HUES64 (cell line): ENCODE measurements around the gene SEMA6A.

Experiments used
- H3K27ac ChIP-seq: 2 replicates; pipeline ENCODE4 v1.7.0; 2013; ENCODE audit warnings: low read depth, low read length, inconsistent platforms
- H3K27me3 ChIP-seq: 2 replicates; pipeline ENCODE4 v1.6.1; 2013; ENCODE audit warnings: mild to moderate bottlenecking, low read length; ENCODE audit not compliant: insufficient read depth
- H3K36me3 ChIP-seq: 2 replicates; pipeline ENCODE4 v1.6.1; 2013; ENCODE audit warnings: mild to moderate bottlenecking, low read length; ENCODE audit not compliant: insufficient read depth
- H3K4me1 ChIP-seq: 2 replicates; pipeline ENCODE4 v1.6.1; 2013; ENCODE audit warnings: mild to moderate bottlenecking, low read length, moderate library complexity; ENCODE audit not compliant: insufficient read depth
- H3K4me3 ChIP-seq: 2 replicates; pipeline ENCODE4 v1.5.1; 2013; ENCODE audit warnings: mild to moderate bottlenecking, low read length, moderate library complexity
- H3K9ac ChIP-seq: 2 replicates; pipeline ENCODE4 v1.6.1; 2013; ENCODE audit warnings: mild to moderate bottlenecking, low read depth, low read length
- H3K9me3 ChIP-seq: 2 replicates; pipeline ENCODE4 v1.6.1; 2013; ENCODE audit warnings: low read depth, low read length; ENCODE audit not compliant: insufficient read depth
- WGBS: fragments of 150-250, 120-280 bp; methylation state at CpG from one replicate; pipeline ENCODE4 v1.1.7; 2013; ENCODE audit warnings: missing lambda C conversion rate; 5-methylcytosine and 5-hydroxymethylcytosine counted together

SEMA6A gene

DNA sequence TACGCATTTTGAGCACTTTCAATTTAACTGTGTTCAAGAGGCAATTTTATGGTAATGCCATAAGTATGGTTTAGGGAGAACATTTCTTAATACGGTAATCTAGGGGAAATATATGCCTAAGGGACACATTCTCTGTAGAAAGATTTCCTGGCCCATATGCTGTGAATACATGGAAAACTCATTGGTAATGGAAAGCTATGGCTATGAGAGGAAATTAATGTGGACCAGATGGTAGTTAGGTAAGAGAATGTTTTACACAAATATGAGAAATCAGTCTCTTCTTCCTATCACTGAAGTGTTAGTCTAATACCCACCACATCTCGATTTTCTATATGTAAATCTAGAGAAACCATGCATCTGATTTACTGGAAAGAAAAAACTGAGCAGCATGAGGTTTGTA lies 105.0 kb downstream of the SEMA6A start:
- 93% methylated on average over 2 of the region's 3 CpGs for WGBS
- no peaks in the 10 kb centered on the region for H3K27me3 ChIP-seq
- H3K9ac ChIP-seq, result no peak overlapping the region
- H3K36me3 ChIP-seq, result peaks cover 98% of the 10 kb centered on the region
- no peaks in the 10 kb centered on the region for H3K4me1 ChIP-seq
- H3K4me3 ChIP-seq, result no peak overlapping the region
- H3K9me3 ChIP-seq, result no peaks in the 10 kb centered on the region
- H3K27ac ChIP-seq, result no peak overlapping the region

DNA sequence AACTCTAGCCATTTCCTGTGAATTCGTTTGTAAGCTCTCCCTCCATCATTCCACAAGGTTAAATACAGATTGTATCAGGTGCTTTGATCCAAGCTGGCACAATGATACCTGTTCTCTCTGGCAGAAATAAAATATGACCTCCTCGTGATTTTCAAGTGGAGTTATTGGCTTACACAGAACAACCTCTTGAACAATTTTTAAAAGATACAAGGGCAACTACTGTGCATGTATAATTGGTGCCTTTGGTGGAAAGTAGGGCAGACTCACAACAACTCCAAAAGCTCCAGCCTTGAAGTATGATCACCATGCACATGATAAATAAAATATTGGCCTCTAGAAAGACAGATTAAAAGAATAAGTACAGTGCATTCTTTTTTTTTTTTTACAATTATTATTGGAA lies 106.0 kb downstream of the SEMA6A start:
- H3K9me3 ChIP-seq, result no peaks in the 10 kb centered on the region
- no peak overlapping the region for H3K27ac ChIP-seq
- H3K4me1 ChIP-seq, result no peaks in the 10 kb centered on the region
- H3K27me3 ChIP-seq, result no peaks in the 10 kb centered on the region
- no peak overlapping the region for H3K4me3 ChIP-seq
- peaks cover 98% of the 10 kb centered on the region for H3K36me3 ChIP-seq
- 87% methylated on average over 2 of the region's 2 CpGs for WGBS
- no peak overlapping the region for H3K9ac ChIP-seq

DNA sequence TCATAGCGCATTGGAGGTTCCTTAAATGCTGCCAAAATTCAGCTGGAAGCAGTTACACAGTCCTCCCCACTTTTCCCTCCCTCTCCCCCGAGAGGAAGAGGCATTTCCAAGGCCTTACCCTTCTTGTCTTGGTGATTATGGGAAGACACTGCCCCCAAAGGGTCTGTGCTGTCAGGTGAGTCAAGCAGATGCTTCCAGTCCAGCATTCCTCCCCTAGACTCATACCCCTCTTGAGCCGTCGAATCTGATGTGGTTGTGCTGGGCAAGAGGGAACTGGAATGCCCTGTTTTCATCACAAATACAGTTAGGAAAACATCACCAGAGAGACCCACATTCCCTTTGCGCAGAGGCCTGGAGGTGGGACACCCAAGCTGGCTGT lies 107.2 kb downstream of the SEMA6A start:
- WGBS, result 96% methylated on average over 5 of the region's 5 CpGs
- Histone ChIP-seq H3K9me3 (no peaks in the 10 kb centered on the region), H3K27ac (no peak overlapping the region), H3K27me3 (no peaks in the 10 kb centered on the region), H3K4me1 (no peaks in the 10 kb centered on the region), H3K36me3 (peaks cover 98% of the 10 kb centered on the region), H3K4me3 (no peak overlapping the region), H3K9ac (no peak overlapping the region)

DNA sequence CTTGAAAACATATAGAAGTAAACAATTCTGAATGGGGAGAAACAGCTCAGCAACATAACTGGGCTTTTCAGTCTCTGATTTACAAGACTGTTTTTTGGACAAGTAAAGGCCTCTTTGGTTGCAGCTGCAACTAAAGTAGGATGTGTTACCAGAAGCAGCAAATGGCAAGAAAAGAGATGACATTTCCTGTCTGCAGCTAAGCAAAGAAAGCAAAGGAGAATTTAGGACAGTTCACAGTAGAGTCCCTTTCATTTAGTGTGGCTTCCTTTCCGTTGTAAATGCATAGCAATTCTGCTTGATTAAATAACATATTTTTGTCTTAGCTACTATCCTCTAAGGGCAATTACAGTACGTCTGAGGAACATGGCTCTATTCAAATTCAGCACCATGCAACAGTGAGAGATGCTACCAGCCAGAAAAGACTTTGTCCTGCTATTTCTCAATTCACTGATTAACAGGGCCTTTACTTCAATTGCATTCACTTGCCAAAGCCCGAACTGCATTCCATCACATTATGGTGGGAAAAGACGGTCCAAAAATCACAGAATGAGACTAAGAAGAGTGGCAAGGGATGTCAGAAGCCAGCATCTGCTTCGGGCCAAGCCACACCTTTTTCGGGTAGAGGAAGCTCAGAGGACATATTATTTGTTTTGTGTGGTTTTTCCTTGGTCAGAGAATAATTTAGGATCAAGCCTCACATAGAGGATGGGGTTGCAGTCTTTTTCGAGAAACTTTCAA lies 107.7 kb downstream of the SEMA6A start:
- WGBS, result 94% methylated on average over 7 of the region's 7 CpGs
- Histone ChIP-seq H3K9me3 (no peaks in the 10 kb centered on the region), H3K4me3 (no peak overlapping the region), H3K4me1 (no peaks in the 10 kb centered on the region), H3K9ac (no peak overlapping the region), H3K36me3 (peaks cover 98% of the 10 kb centered on the region), H3K27ac (no peak overlapping the region), H3K27me3 (no peaks in the 10 kb centered on the region)

DNA sequence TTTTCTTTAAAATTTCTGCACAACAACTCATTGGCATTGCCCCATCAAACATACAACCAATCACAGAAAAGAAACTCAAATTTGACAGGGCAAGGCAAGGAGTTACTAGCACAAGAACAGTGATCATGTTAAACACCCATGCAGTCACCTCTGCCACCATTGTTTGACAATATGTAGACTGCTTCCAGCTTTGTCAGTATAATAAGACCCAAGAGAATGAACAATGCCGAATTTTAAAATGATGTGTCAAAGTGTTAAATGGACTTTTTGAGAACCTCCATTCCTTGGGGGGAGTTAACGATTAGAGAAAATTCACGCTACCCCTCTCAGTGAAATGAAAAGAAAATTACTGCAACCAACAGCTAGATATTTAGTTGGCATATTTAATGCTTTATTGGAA lies 109.2 kb downstream of the SEMA6A start:
- H3K4me1 ChIP-seq, result peaks cover 6% of the 10 kb centered on the region; the same call in 1 of the 2 replicates
- H3K36me3 ChIP-seq, result peaks cover 98% of the 10 kb centered on the region
- H3K27ac ChIP-seq, result no peak overlapping the region
- no peaks in the 10 kb centered on the region for H3K9me3 ChIP-seq
- H3K9ac ChIP-seq, result no peak overlapping the region
- WGBS, result 94% methylated on average over 3 of the region's 3 CpGs
- H3K27me3 ChIP-seq, result no peaks in the 10 kb centered on the region
- H3K4me3 ChIP-seq, result no peak overlapping the region

DNA sequence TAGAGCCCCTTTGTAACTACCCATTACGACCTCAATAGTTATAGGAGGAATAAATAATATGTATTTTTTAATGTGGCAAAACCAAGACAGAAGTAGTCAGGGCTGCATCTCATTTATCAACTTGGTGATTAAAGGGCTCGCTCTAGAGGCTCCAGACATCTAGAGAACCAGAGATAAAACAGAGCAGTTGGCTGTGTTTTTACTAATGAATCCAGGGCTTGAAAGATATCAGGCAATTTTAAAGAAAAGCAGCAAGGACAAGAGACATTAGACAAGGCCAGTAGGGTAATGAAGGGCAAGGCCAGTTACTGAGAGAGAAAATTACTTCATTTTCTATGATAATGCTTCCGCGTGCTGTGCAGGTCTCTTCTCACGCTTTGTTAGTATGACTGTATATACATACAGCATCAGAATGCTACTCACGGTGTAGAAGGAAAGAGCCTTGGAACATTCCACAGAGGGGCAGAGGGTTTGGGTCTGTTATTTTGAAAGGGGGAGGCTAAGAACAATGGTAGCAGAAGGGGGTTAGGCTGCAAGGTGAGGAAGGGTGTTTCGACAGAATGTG lies 110.4 kb downstream of the SEMA6A start:
- H3K9ac ChIP-seq, result no peak overlapping the region
- no peaks in the 10 kb centered on the region for H3K9me3 ChIP-seq
- 91% methylated on average over 7 of the region's 7 CpGs for WGBS
- H3K27me3 ChIP-seq, result no peaks in the 10 kb centered on the region
- H3K36me3 ChIP-seq, result peaks cover 98% of the 10 kb centered on the region
- H3K4me3 ChIP-seq, result no peak overlapping the region
- H3K4me1 ChIP-seq, result peaks cover 14% of the 10 kb centered on the region; the same call in 1 of the 2 replicates
- no peak overlapping the region for H3K27ac ChIP-seq

DNA sequence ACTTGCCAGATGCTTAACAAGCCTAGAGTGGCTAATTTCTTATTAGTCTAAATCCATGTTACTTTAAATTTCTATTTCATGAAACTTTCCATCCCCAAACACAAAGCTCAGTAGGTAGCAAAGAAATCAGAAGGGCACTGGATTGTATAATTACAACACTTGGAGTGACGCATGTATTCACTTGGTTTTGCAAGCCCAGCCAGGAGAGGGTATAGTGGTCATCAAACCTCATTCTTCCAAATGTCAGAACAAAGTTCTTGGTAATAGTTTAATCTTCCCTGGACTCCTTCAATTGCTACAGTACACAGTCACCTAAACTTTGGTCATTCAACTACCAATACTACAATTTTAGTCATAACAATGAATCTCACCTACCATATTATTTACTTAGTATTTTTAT lies 112.1 kb downstream of the SEMA6A start:
- Histone ChIP-seq H3K9me3 (no peaks in the 10 kb centered on the region), H3K9ac (no peak overlapping the region), H3K4me3 (no peak overlapping the region), H3K27me3 (no peaks in the 10 kb centered on the region), H3K27ac (no peak overlapping the region), H3K4me1 (peaks cover 14% of the 10 kb centered on the region; the same call in 1 of the 2 replicates), H3K36me3 (peaks cover 98% of the 10 kb centered on the region)
- WGBS, result 100% methylated on average over 1 of the region's 1 CpG

DNA sequence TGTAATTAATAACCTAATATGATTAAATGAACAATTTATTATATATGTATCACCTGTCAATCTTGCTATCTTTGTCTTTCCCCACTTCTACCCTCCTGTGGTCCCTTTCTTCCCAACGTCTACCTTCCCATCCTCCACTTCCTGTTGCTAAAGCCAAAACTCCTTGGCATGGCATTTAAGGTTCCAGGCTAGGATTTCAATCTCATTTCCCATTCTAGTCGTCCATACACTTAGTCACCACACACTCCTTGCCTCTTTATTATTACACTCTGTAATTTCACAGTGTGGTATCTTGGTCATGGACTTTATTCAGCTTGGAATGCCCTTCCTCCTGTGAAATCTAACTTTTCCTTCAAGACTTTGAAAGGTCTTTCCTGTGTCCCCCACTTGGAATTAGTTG lies 115.3 kb downstream of the SEMA6A start:
- WGBS, result 86% methylated on average over 2 of the region's 2 CpGs
- H3K4me1 ChIP-seq, result peaks cover 28% of the 10 kb centered on the region
- no peaks in the 10 kb centered on the region for H3K9me3 ChIP-seq

DNA sequence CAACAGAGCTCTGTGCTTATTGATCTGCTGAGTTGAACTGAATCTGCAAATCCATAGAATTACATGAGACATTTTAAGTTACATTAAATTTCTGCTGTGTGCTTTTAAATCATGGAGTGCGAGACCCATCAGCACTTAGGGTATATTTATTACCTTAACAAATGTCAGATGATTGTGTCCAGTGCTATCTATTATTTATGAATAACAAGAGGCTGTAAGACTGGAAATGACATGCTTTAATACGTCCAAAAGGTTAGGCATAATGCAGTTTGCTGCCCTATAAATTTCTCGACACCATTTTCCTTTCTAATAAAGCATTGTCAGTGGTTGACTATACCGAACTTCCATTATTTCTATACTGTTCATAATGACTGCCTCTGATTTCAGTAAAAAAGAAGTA lies 117.6 kb downstream of the SEMA6A start:
- H3K4me3 ChIP-seq, result no peak overlapping the region
- H3K9me3 ChIP-seq, result no peaks in the 10 kb centered on the region
- peaks cover 99% of the 10 kb centered on the region for H3K36me3 ChIP-seq
- WGBS, result 95% methylated on average over 4 of the region's 4 CpGs
- H3K27me3 ChIP-seq, result no peaks in the 10 kb centered on the region
- H3K9ac ChIP-seq, result no peak overlapping the region
- H3K27ac ChIP-seq, result no peak overlapping the region
- H3K4me1 ChIP-seq, result peaks cover 44% of the 10 kb centered on the region

More for the DNA sequence above, 115.3 kb downstream of the SEMA6A start:
- no peaks in the 10 kb centered on the region for H3K27me3 ChIP-seq
- no peak overlapping the region for H3K9ac ChIP-seq
- no peak overlapping the region for H3K4me3 ChIP-seq
- H3K27ac ChIP-seq, result no peak overlapping the region
- peaks cover 99% of the 10 kb centered on the region for H3K36me3 ChIP-seq

DNA sequence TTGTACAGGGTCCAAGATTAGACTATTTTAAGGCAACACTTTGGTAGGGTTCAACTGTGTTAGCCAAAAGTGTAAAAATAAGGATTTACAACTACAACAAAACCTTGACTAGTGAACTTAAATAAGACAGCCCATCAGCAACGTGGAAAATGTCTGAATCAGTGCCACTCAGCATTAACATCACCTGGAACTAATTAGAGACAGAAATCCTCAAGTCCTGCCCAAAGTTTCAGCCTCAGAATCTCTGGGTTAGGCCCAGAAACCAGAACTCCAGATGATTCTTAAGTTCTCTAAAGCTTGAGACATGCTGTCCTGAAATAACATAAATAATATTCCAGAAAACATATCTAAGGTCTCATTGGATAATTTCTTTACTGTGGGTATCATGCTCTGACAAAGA lies 118.6 kb downstream of the SEMA6A start:
- H3K36me3 ChIP-seq, result peaks cover 99% of the 10 kb centered on the region
- WGBS, result 82% methylated on average over 1 of the region's 1 CpG
- H3K27me3 ChIP-seq, result no peaks in the 10 kb centered on the region
- no peak overlapping the region for H3K4me3 ChIP-seq
- peaks cover 47% of the 10 kb centered on the region for H3K4me1 ChIP-seq
- H3K9ac ChIP-seq, result no peak overlapping the region
- no peaks in the 10 kb centered on the region for H3K9me3 ChIP-seq
- H3K27ac ChIP-seq, result no peak overlapping the region

DNA sequence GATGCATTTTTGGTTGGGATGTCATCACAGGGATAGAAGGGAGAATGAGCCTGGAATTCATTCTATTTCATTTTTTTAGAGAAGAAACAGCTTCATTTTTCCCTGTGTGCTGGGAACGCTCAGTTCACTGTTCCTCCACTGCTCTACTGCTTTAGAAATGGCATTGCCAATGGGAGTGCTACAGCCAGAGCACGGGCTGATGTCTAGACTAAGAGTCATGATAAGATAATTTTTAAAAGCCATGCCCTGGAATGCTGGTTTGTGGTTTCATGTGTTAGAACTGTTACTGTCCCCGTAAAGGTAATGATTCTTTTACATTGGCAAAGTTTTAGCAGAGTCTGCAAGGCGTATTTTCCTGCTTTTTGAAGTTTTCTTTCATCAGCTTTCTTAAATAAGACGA lies 119.6 kb downstream of the SEMA6A start:
- Histone ChIP-seq H3K4me3 (no peak overlapping the region), H3K9me3 (no peaks in the 10 kb centered on the region), H3K27me3 (no peaks in the 10 kb centered on the region), H3K36me3 (peaks cover 100% of the 10 kb centered on the region), H3K27ac (no peak overlapping the region), H3K9ac (no peak overlapping the region), H3K4me1 (peaks cover 52% of the 10 kb centered on the region)
- WGBS, result 91% methylated on average over 5 of the region's 5 CpGs
